Lower leg skin (tissue), 4 donors: ENCODE results near the gene E4F1. TPM values are rescaled to one million over a fixed set of nuclear protein-coding genes. Genes with fewer than 3 reads are reported as not detected.

Experiments
- DNase-seq, 2 donors: peaks; one replicate each; pipeline ENCODE4 v3.0.0-alpha.2; 2019; ENCODE audit warnings: low spot score in 2 of 2
- H3K4me3 ChIP-seq: fragments of 200-600 bp; sonication (generic); 2 replicates; pipeline ENCODE4 v1.5.1; 2017; ENCODE audit warnings: mild to moderate bottlenecking, low read depth; ENCODE audit not compliant: poor library complexity, severe bottlenecking
- CTCF ChIP-seq, 3 donors: fragments of 450-650 bp; IDR thresholded peaks; one replicate each; pipeline ENCODE4 v1.5.1; 2016; ENCODE audit warnings: antibody characterized with exemption in 3 of 3, mild to moderate bottlenecking in 3 of 3, moderate library complexity in 2 of 3
- POLR2A ChIP-seq, 2 donors: fragments of 450-650 bp; IDR thresholded peaks; one replicate each; pipeline ENCODE4 v1.6.1; 2016 to 2017; ENCODE audit warnings: antibody characterized with exemption in 2 of 2, mild to moderate bottlenecking in 1 of 2, moderate library complexity in 1 of 2
- WGBS, 2 donors: methylation state at CpG; one replicate each; pipeline ENCODE4 v1.1.5; 2018; 5-methylcytosine and 5-hydroxymethylcytosine counted together
- intact Hi-C: fragments of 100-400 bp; cut with DNase I; formaldehyde crosslinking; loops from one replicate; pipeline ENCODE4 v1.15.0; 2023; ENCODE audit warnings: low total_unique reads
- total RNA-seq, 4 donors: library from RNA; depleted of rRNA; stranded (reverse); fragments of >200 nt; gene quantifications; one replicate each; pipeline ENCODE4 v1.1.0, GENCODE V29; 2016

The E4F1 gene
- total RNA-seq, 4 donors from 2014 or later = 50.3 to 85.8 (median 57.4) TPM

GRCh38 chr16:2206420-2206779 lies 17.0 kb upstream of the E4F1 start:
- no peak overlapping the region for H3K4me3 ChIP-seq
- intact Hi-C loops = no loop called here
- DNase-seq = no peak
- TF ChIP-seq CTCF (IDR thresholded peaks at IDR 0.05) (no peak), POLR2A (IDR thresholded peaks at IDR 0.05) (no peak)
- WGBS, 2 donors = 80 to 85% methylated on average over 18 of the region's 18 CpGs

- intact Hi-C loops = no loop called here
- TF ChIP-seq POLR2A (IDR thresholded peaks at IDR 0.05) (no peak), CTCF (IDR thresholded peaks at IDR 0.05) (no peak)
- DNase-seq = no peak
- WGBS, 2 donors = 87 to 91% methylated on average over 8 to 16 of the region's 23 CpGs
- H3K4me3 ChIP-seq = no peak overlapping the region
Measured at GRCh38 chr16:2206780-2207433, 16.5 kb upstream of the E4F1 start.

- intact Hi-C loops = no loop called here
- no peak for DNase-seq
- no peak overlapping the region for H3K4me3 ChIP-seq
- TF ChIP-seq CTCF (IDR thresholded peaks at IDR 0.05) = no peak
- TF ChIP-seq POLR2A (IDR thresholded peaks at IDR 0.05) = no peak
- 91 to 97% methylated on average over 9 of the region's 9 CpGs for WGBS, 2 donors
Measured at GRCh38 chr16:2207872-2208271, 15.5 kb upstream of the E4F1 start.

GRCh38 chr16:2208308-2208707 lies 15.1 kb upstream of the E4F1 start:
- DNase-seq = no peak
- WGBS, 2 donors = 75 to 83% methylated on average over 17 to 21 of the region's 23 CpGs
- TF ChIP-seq POLR2A (IDR thresholded peaks at IDR 0.05) (no peak), CTCF (IDR thresholded peaks at IDR 0.05) (no peak)
- intact Hi-C loops = no loop called here
- H3K4me3 ChIP-seq = no peak overlapping the region

- no peak for DNase-seq
- 93 to 94% methylated on average over 4 to 9 of the region's 9 CpGs for WGBS, 2 donors
- intact Hi-C loops = no loop called here
- TF ChIP-seq POLR2A (IDR thresholded peaks at IDR 0.05) = no peak
- H3K4me3 ChIP-seq = no peak overlapping the region
Measured at GRCh38 chr16:2208772-2209171, 14.6 kb upstream of the E4F1 start.

GRCh38 chr16:2209258-2210008 lies 14.0 kb upstream of the E4F1 start:
- no peak for DNase-seq
- no peak for TF ChIP-seq CTCF (IDR thresholded peaks at IDR 0.05)
- TF ChIP-seq POLR2A (IDR thresholded peaks at IDR 0.05) = no peak
- 78 to 82% methylated on average over 21 of the region's 29 CpGs for WGBS, 2 donors
- intact Hi-C loops = no loop called here
- H3K4me3 ChIP-seq = no peak overlapping the region
